Neutrophil (primary cell): Measurements from ENCODE around the gene BICRA.
A peak's percentile ranks its signal among the peaks of the same experiment; 100 is the strongest.
"Not testable (repeated sequence)": the region's sequence is repeated elsewhere in the genome, so short reads cannot be mapped to it uniquely, and the experiment has no call there.

Experiments
- H3K27ac ChIP-seq: fragments of 200-600 bp; sonication (generic); 2 replicates; pipeline ENCODE4 v1.5.1; 2016; ENCODE audit warnings: mild to moderate bottlenecking, moderate library complexity
- H3K27me3 ChIP-seq: fragments of 200-600 bp; sonication (generic); 2 replicates; pipeline ENCODE4 v1.6.0; 2016; ENCODE audit warnings: mild to moderate bottlenecking
- H3K36me3 ChIP-seq: fragments of 200-600 bp; sonication (generic); 2 replicates; pipeline ENCODE4 v1.5.1; 2017
- H3K4me1 ChIP-seq, 2 experiments: fragments of 200-600 bp in 1 of 2; sonication (generic) in 1 of 2; 1 replicate in 1 of 2; 2 replicates in 1 of 2; pipeline versions ENCODE4 v1.5.1 to v1.6.1; 2013 to 2016; ENCODE audit warnings: low read depth in 1 of 2, low read length in 1 of 2, mild to moderate bottlenecking in 1 of 2, moderate library complexity in 1 of 2; ENCODE audit not compliant: control insufficient read depth in 1 of 2, insufficient read depth in 1 of 2
- H3K4me3 ChIP-seq, 2 experiments: fragments of 200-600 bp in 1 of 2; sonication (generic) in 1 of 2; 1 replicate in 1 of 2; 2 replicates in 1 of 2; pipeline ENCODE4 v1.5.1; 2013 to 2016; ENCODE audit warnings: low read depth in 1 of 2, low read length in 1 of 2, mild to moderate bottlenecking in 1 of 2, moderate library complexity in 1 of 2
- H3K9me3 ChIP-seq: fragments of 200-600 bp; sonication (generic); 2 replicates; pipeline ENCODE4 v1.5.1; 2016
- CTCF ChIP-seq: fragments of 200-600 bp; sonication (generic); IDR thresholded peaks from 2 replicates; pipeline ENCODE4 v1.5.1; 2016; ENCODE audit warnings: antibody characterized with exemption

The BICRA gene

GRCh38 chr19:47587295-47587694, 21.6 kb upstream of the BICRA start:
- Histone ChIP-seq H3K9me3 (no peaks in the 10 kb centered on the region), H3K4me3 (no peak overlapping the region), H3K27me3 (peaks cover 34% of the 10 kb centered on the region), H3K4me1 (no peaks in the 10 kb centered on the region), H3K27ac (no peak overlapping the region), H3K36me3 (no peaks in the 10 kb centered on the region)
- no peak for TF ChIP-seq CTCF

- TF ChIP-seq CTCF: no peak
- no peak overlapping the region for H3K27ac ChIP-seq
Observed at GRCh38 chr19:47589824-47590223, 19.1 kb upstream of the BICRA start.

GRCh38 chr19:47593860-47594259, 15.1 kb upstream of the BICRA start:
- Histone ChIP-seq H3K27me3 (peaks cover 39% of the 10 kb centered on the region), H3K36me3 (no peaks in the 10 kb centered on the region), H3K4me1 (peaks cover 24% of the 10 kb centered on the region in 2 experiments), H3K27ac (no peak overlapping the region), H3K4me3 (no peak overlapping the region), H3K9me3 (no peaks in the 10 kb centered on the region)
- TF ChIP-seq CTCF: no peak

More at GRCh38 chr19:47589824-47590223, 19.1 kb upstream of the BICRA start:
- H3K9me3 ChIP-seq: no peaks in the 10 kb centered on the region
- no peak overlapping the region for H3K4me3 ChIP-seq
- no peaks in the 10 kb centered on the region for H3K36me3 ChIP-seq
- no peaks in the 10 kb centered on the region for H3K4me1 ChIP-seq
- peaks cover 31% of the 10 kb centered on the region for H3K27me3 ChIP-seq

GRCh38 chr19:47595944-47596343, 13.0 kb upstream of the BICRA start:
- Histone ChIP-seq H3K4me1 (peaks cover 37 to 38% of the 10 kb centered on the region in 2 experiments), H3K9me3 (no peaks in the 10 kb centered on the region), H3K27me3 (peaks cover 31% of the 10 kb centered on the region), H3K27ac (peak overlapping the region; percentile 87), H3K36me3 (no peaks in the 10 kb centered on the region), H3K4me3 (peak overlapping the region in 1 of 2 experiments; percentile 20)
- TF ChIP-seq CTCF: no peak

- H3K27me3 ChIP-seq: peaks cover 50% of the 10 kb centered on the region
- H3K4me3 ChIP-seq: no peak overlapping the region
- no peak overlapping the region for H3K27ac ChIP-seq
- H3K36me3 ChIP-seq: no peaks in the 10 kb centered on the region
- H3K9me3 ChIP-seq: no peaks in the 10 kb centered on the region
- peaks cover 40 to 42% of the 10 kb centered on the region in 2 experiments for H3K4me1 ChIP-seq
- TF ChIP-seq CTCF: no peak
Observed at GRCh38 chr19:47598407-47599349, 10.3 kb upstream of the BICRA start.

- Histone ChIP-seq H3K4me3 (peak overlapping the region; percentile 58 to 70), H3K27ac (peak overlapping the region; percentile 85), H3K4me1 (peaks cover 40 to 42% of the 10 kb centered on the region in 2 experiments), H3K27me3 (peaks cover 58% of the 10 kb centered on the region)
- H3K36me3 ChIP-seq, H3K9me3 ChIP-seq: not testable (repeated sequence)
Observed at GRCh38 chr19:47599671-47600245, 9.2 kb upstream of the BICRA start.
